Right renal cortex interstitium (tissue), 3 donors: ENCODE results near the gene COX4I1. TPM values are rescaled to one million over a fixed set of nuclear protein-coding genes. Genes with fewer than 3 reads are reported as not detected.
"Not testable (repeated sequence)": the region's sequence is repeated elsewhere in the genome, so short reads cannot be mapped to it uniquely, and the experiment has no call there.

Source experiments
- DNase-seq, 3 donors: peaks; one replicate each; pipeline ENCODE4 v3.0.0-alpha.2; 2013; ENCODE audit warnings: low read depth in 3 of 3, low spot score in 2 of 3
- polyA plus RNA-seq, 3 donors: library from polyadenylated mRNA; unstranded; fragments of 120-200 nt; gene quantifications; one replicate each; pipeline ENCODE4 v1.2.1, GENCODE V29; 2013; ENCODE audit not compliant: insufficient read length in 3 of 3

The COX4I1 gene
- polyA plus RNA-seq, 3 donors, result 364 to 398 (median 365) TPM

DNA sequence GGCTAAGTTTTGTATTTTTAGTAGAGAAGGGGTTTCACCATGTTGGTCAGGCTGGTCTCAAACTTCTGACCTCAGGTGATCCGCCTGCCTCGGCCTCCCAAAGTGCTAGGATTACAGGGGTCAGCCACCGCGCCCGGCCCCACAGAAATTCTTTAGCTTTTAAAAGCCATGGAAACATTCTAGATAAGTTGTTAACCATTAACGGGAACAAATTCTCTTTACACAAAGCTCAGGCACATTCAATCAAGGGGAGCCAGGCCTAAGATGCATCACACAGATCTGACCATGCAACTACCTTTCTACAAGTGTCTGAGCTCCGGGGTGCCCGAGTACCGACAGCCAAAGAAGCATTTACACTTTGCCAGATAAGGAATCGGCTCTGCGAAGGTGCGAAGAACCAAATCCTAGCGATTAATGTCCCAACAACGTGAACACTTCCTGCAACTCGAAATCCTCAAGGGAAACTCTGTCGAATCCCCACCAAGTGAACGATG lies 1.2 kb upstream of the COX4I1 start:
- DNase-seq, result no peak

DNA sequence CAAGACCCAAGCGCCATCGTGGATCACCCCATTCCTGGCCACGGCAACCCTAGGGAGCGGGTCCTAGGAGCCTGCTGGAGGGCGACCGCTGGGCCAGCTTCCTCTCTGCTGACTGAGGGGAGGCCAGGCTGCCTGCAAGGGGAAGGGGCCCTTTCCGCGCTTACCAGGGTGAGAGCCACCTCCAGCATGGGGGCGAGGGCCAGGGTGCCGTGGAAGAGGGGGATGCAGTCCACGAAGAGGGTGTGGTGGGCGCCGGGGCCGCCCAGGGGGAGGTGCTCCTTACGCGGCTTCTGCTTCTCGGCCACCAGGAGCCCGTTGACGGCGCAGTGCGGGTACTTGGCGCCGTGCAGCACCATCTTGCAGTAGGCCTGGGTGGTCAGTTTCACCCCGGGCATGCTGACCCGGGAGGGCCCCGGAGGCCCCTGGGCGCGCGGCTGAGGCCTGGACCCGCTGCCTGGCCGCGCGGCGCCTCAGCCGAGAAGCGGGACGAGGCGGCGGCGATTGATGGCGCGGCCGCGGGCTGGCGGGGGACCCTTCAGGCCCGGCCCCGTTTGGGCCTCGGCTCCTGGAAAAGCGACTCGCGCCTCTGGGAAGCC lies 496 bp upstream of the COX4I1 start:
- DNase-seq, result no peak

GRCh38 chr16:85800321-85800669 lies 800 bp downstream of the COX4I1 start:
- DNase-seq, result no peak

DNA sequence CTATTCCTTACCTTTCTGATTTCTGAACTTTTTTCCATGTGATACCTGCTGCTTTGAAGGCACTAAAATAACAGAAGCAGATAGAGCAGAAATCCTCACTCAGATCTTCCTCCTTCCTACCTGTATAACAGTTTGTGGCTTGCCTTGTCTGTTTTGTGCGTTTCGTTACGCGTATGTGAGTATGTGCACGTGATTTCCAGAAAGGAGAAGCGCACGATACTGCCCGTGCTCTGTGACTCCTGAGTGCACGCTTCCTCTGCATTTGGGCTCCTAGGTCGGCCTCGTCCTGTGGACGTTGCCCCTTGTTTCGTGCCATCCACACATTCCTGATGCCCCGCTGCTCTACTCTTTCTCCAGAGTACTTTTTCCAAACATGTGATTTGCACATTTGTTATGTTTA lies 4.1 kb downstream of the COX4I1 start:
- no peak for DNase-seq

- no peak for DNase-seq
Observed at GRCh38 chr16:85805442-85806045, 6.0 kb downstream of the COX4I1 start.

GRCh38 chr16:85806539-85806938 lies 7.0 kb downstream of the COX4I1 start:
- DNase-seq, result no peak

DNA sequence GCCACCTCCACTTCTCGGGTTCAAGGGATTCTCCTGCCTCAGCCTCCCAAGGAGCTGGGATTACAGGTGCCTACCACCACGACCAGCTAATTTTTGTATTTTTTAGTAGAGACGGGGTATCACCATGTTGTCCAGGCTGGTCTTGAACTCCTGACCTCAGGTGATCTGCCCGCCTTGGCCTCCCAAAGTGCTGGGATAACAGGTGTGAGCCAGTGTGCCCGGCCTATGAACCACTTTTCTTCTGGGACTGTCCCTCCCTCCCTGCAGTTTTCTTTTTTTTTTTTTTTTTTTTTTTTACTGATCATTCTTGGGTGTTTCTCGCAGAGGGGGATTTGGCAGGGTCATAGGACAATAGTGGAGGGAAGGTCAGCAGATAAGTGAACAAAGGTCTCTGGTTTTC lies 7.8 kb downstream of the COX4I1 start:
- DNase-seq, result not testable (repeated sequence)

DNA sequence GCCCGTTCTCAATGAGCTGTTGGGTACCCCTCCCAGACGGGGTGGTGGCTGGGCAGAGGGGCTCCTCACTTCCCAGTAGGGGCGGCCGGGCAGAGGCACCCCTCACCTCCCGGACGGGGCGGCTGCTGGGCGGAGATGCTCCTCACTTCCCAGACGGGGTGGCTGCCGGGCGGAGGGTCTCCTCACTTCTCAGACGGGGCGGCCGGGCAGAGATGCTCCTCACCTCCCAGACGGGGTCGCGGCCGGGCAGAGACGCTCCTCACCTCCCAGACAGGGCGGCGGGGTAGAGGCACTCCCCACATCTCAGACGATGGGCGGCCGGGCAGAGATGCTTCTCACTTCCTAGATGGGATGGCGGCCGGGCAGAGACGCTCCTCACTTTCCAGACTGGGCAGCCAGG lies 8.6 kb downstream of the COX4I1 start:
- DNase-seq, result not testable (repeated sequence)

DNA sequence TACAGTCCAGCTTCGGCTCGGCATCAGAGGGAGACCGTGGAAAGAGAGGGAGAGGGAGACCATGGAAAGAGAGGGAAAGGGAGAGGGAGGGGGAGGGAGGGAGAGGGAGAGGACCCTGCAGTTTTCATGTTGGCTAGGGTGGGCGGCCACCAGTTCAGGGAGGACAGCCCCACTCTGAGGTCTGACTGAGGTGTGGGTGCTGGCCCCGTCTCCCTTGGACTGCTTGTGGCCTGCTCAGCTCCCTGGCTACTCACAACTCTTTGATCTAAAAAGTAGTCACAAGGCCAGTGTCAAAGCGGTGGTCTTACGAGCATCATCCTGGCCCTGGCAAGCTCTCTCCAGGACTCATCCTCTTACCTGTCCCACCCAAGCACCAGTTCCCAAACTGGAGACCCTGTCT lies 9.4 kb downstream of the COX4I1 start:
- DNase-seq, result no peak

DNA sequence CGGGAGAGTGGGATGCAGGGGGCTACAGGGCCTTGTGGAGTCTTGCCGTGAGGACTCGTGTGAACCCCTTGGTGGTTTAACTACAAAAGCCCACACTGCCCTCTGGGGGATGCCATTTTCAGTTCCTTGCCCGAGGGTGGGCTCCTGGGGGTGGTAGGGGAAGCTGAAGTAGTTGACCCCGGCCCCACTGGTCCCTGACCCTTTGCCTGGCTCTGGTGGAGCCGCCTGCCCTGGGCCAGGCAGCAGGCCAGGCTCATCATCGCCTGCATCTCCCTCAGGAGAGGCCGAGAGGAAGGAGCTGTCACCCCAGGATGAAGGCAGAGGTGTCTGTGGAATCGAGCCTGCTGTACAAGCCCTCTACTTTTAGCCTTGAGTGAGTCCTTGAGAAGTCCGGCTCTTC lies 10.2 kb downstream of the COX4I1 start:
- no peak for DNase-seq

GRCh38 chr16:85810097-85810741 lies 10.7 kb downstream of the COX4I1 start:
- no peak for DNase-seq

- DNase-seq, result no peak
Observed at GRCh38 chr16:85810742-85811115, 11.2 kb downstream of the COX4I1 start.

- DNase-seq, result no peak
Observed at GRCh38 chr16:85812031-85812807, 12.7 kb downstream of the COX4I1 start.

GRCh38 chr16:85812811-85813700 lies 13.6 kb downstream of the COX4I1 start:
- DNase-seq, result no peak

GRCh38 chr16:85816159-85816558 lies 16.7 kb downstream of the COX4I1 start:
- no peak for DNase-seq

DNA sequence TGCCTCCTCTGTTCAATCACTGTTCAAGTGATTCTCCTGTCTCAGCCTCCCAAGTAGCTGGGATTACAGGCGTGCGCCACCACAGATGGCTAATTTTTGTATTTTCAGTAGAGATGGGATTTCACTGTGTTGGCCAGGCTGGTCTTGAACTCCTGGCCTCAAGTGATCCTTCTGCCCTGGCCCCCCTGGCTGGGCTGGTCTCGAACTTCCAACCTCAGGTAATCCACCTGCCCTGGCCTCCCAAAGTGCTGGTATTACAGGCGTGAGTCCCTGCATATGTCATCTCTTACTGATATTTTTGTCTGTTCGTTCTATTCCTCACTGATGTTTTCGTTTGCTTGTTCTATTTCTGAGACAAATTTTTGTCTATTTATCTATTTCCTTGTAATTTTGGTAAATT lies 17.7 kb downstream of the COX4I1 start:
- DNase-seq, result not testable (repeated sequence)

GRCh38 chr16:85819245-85819644 lies 19.8 kb downstream of the COX4I1 start:
- DNase-seq, result peak in 2 of 3 donors; percentile 31 to 65

DNA sequence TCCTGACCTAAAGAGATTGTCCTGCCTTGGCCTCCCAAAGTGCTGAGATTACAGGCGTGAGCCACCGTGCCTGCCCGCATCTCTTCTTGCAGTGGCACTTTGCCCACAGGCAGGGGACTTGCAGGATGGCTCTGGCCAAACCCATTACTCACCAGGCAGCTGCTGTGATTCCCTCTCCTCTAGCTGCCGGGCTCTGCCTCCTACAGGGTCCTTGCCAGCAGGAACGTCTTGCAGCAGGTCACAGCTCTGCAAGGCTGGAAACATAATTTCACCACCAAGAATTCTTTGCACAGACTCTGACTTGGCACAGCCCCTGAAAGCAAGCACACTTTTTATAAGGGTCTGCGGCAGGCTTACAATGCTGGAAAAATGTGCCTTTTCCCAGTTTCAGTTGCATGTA lies 20.3 kb downstream of the COX4I1 start:
- DNase-seq, result no peak

GRCh38 chr16:85820604-85821372 lies 21.3 kb downstream of the COX4I1 start:
- DNase-seq, result no peak
